GM23338 (cell line): Measurements from ENCODE around the gene AMOTL1. TPM values are rescaled to one million over a fixed set of nuclear protein-coding genes. Genes with fewer than 3 reads are reported as not detected.

Source experiments
- ATAC-seq: fragments of 200-7000 bp; cut with Tn5 transposase; 3 replicates; pipeline ENCODE4 v1.9.1; 2020
- DNase-seq: peaks from one replicate; pipeline ENCODE4 v3.0.0-alpha.2; 2015; ENCODE audit warnings: low spot score
- H2AFZ ChIP-seq: fragments of 200-600 bp; sonication (generic); 2 replicates; pipeline ENCODE4 v1.8.0; 2016; ENCODE audit warnings: antibody characterized with exemption, mild to moderate bottlenecking, moderate library complexity
- H3F3A ChIP-seq: fragments of 200-600 bp; sonication (generic); replicated peaks from 2 replicates; pipeline ENCODE4 v1.8.0; 2017; ENCODE audit warnings: antibody characterized with exemption, mixed run types, low read depth
- H3K27ac ChIP-seq: fragments of 200-600 bp; sonication (generic); 2 replicates; pipeline ENCODE4 v1.6.1; 2016; ENCODE audit warnings: low read depth
- H3K27me3 ChIP-seq: fragments of 200-600 bp; sonication (generic); 2 replicates; pipeline ENCODE4 v1.8.0; 2016; ENCODE audit warnings: mild to moderate bottlenecking, mixed run types, moderate library complexity; ENCODE audit not compliant: insufficient read depth
- H3K36me3 ChIP-seq: fragments of 200-600 bp; sonication (generic); 2 replicates; pipeline ENCODE4 v1.8.0; 2016; ENCODE audit warnings: mild to moderate bottlenecking; ENCODE audit not compliant: insufficient read depth
- H3K4me1 ChIP-seq: fragments of 200-600 bp; sonication (generic); 2 replicates; pipeline ENCODE4 v1.8.0; 2016; ENCODE audit warnings: mild to moderate bottlenecking, moderate library complexity; ENCODE audit not compliant: insufficient read depth
- H3K4me2 ChIP-seq: fragments of 200-600 bp; sonication (generic); 2 replicates; pipeline ENCODE4 v1.7.1; 2017; ENCODE audit warnings: mixed run types
- H3K4me3 ChIP-seq: fragments of 200-600 bp; sonication (generic); 2 replicates; pipeline ENCODE4 v1.6.1; 2016; ENCODE audit warnings: mixed run types
- H3K79me2 ChIP-seq: fragments of 200-600 bp; sonication (generic); replicated peaks from 2 replicates; pipeline ENCODE4 v1.8.0; 2017; ENCODE audit warnings: mild to moderate bottlenecking; ENCODE audit not compliant: insufficient read depth
- H3K9me2 ChIP-seq: fragments of 200-600 bp; sonication (generic); 2 replicates; pipeline ENCODE4 v1.8.0; 2017; ENCODE audit not compliant: insufficient read depth
- H4K20me1 ChIP-seq: fragments of 200-600 bp; sonication (generic); replicated peaks from 2 replicates; pipeline ENCODE4 v1.8.0; 2017; ENCODE audit warnings: mild to moderate bottlenecking; ENCODE audit not compliant: insufficient read depth
- H3K27ac Mint-ChIP-seq: 2 replicates; pipeline ENCODE4 v1.8.0; 2020; ENCODE audit warnings: inconsistent platforms, mild to moderate bottlenecking, moderate library complexity, mixed read lengths
- H3K27me3 Mint-ChIP-seq: 3 replicates; pipeline ENCODE4 v1.8.0; 2022; ENCODE audit warnings: low read depth, mild to moderate bottlenecking, moderate library complexity, mixed read lengths, inconsistent platforms; ENCODE audit not compliant: insufficient read depth, poor library complexity
- H3K36me3 Mint-ChIP-seq: 3 replicates; pipeline ENCODE4 v1.8.0; 2021; ENCODE audit warnings: low read depth, mild to moderate bottlenecking, inconsistent platforms, moderate library complexity, mixed read lengths
- H3K4me1 Mint-ChIP-seq: 3 replicates; pipeline ENCODE4 v1.8.0; 2020; ENCODE audit warnings: mild to moderate bottlenecking, inconsistent platforms, mixed read lengths
- H3K4me3 Mint-ChIP-seq: 3 replicates; pipeline ENCODE4 v1.8.0; 2021; ENCODE audit warnings: moderate library complexity, mild to moderate bottlenecking, inconsistent platforms, mixed read lengths
- H3K9me3 Mint-ChIP-seq: 3 replicates; pipeline ENCODE4 v1.8.0; 2020; ENCODE audit warnings: moderate library complexity, mild to moderate bottlenecking, inconsistent platforms, mixed read lengths
- CREB1 ChIP-seq: fragments of 250-450 bp; sonication (Bioruptor Pico); IDR thresholded peaks from 2 replicates; pipeline ENCODE4 v1.5.0; 2020; ENCODE audit warnings: low read depth, mild to moderate bottlenecking, moderate library complexity
- CTCF ChIP-seq, 2 experiments: fragments of 200-600 bp in 1 of 2; sonication (generic) in 1 of 2; conservative IDR thresholded peaks; 2 replicates each; pipeline versions ENCODE4 v1.5.1 to v1.6.1; 2016 to 2017; ENCODE audit warnings: antibody characterized with exemption in 2 of 2, low read depth in 2 of 2, mild to moderate bottlenecking in 2 of 2, moderate library complexity in 1 of 2
- ETS1 ChIP-seq: IDR thresholded peaks from 2 replicates; pipeline ENCODE4 v1.6.1; 2016; ENCODE audit warnings: antibody characterized with exemption
- EZH2 ChIP-seq: fragments of 200-600 bp; sonication (generic); IDR thresholded peaks from one replicate; pipeline ENCODE4 v1.8.0; 2017; ENCODE audit warnings: antibody characterized with exemption, mild to moderate bottlenecking, low read depth; ENCODE audit not compliant: unreplicated experiment
- EZH2phosphoT487 ChIP-seq: fragments of 200-600 bp; sonication (generic); IDR thresholded peaks from one replicate; pipeline ENCODE4 v1.8.1; 2018; ENCODE audit warnings: antibody characterized with exemption; ENCODE audit not compliant: unreplicated experiment
- JUNB ChIP-seq: IDR thresholded peaks from one replicate; pipeline ENCODE4 v1.6.1; 2016; ENCODE audit warnings: antibody characterized with exemption; ENCODE audit not compliant: unreplicated experiment
- NANOG ChIP-seq: IDR thresholded peaks from 2 replicates; pipeline ENCODE4 v1.6.1; 2016; ENCODE audit warnings: antibody characterized with exemption, borderline replicate concordance
- POLR2AphosphoS5 ChIP-seq: IDR thresholded peaks from 2 replicates; pipeline ENCODE4 v1.6.1; 2016; ENCODE audit warnings: antibody characterized with exemption, low read depth
- REST ChIP-seq: IDR thresholded peaks from one replicate; pipeline ENCODE4 v1.6.1; 2018; ENCODE audit warnings: antibody characterized with exemption; ENCODE audit not compliant: unreplicated experiment
- STAT1 ChIP-seq: IDR thresholded peaks from one replicate; pipeline ENCODE4 v1.6.1; 2016; ENCODE audit warnings: antibody characterized with exemption; ENCODE audit not compliant: unreplicated experiment
- ZNF114 ChIP-seq: fragments of 250-450 bp; sonication (Bioruptor Pico); IDR thresholded peaks from 2 replicates; pipeline ENCODE4 v1.5.0; 2020; ENCODE audit warnings: mild to moderate bottlenecking, moderate library complexity
- ZNF331 ChIP-seq: fragments of 250-450 bp; sonication (Bioruptor Pico); IDR thresholded peaks from 2 replicates; pipeline ENCODE4 v1.5.0; 2020; ENCODE audit warnings: low read depth, mild to moderate bottlenecking, moderate library complexity
- ZNF462 ChIP-seq: fragments of 250-450 bp; sonication (Bioruptor Pico); IDR thresholded peaks from 2 replicates; pipeline ENCODE4 v1.5.0; 2020; ENCODE audit warnings: mild to moderate bottlenecking, moderate library complexity
- polyA plus RNA-seq: library from polyadenylated mRNA; unstranded; fragments of >200 nt; fragmentation: Nextera tagmentation; extraction: Ambion mirVana; gene quantifications from 2 replicates; pipeline ENCODE4 v1.2.1, GENCODE V29; 2016
- total RNA-seq: library from RNA; depleted of rRNA; stranded (reverse); fragments of >200 nt; shearing (Covaris generic); gene quantifications from 2 replicates; pipeline ENCODE4 v1.2.3, GENCODE V29; 2014

The AMOTL1 gene
- total and polyA plus RNA-seq, 2 experiments from 2014 or later = 4.3 to 18.7 TPM

GRCh38 chr11:94794287-94795168 lies 26.4 kb downstream of the AMOTL1 start:
- Histone ChIP-seq H3K36me3 (no peaks in the 10 kb centered on the region), H3K9me2 (no peaks in the 10 kb centered on the region), H3K79me2 (peaks cover 56% of the 10 kb centered on the region), H2AFZ (no peak overlapping the region), H3K4me1 (no peaks in the 10 kb centered on the region; the same call in 1 of the 2 replicates), H4K20me1 (peaks cover 19% of the 10 kb centered on the region), H3K4me3 (no peak overlapping the region), H3K27ac (no peak overlapping the region), H3F3A (no peaks in the 10 kb centered on the region), H3K4me2 (no peak overlapping the region), H3K27me3 (no peaks in the 10 kb centered on the region)
- H3K27me3 Mint-ChIP-seq = no peaks in the 10 kb centered on the region
- H3K9me3 Mint-ChIP-seq = no peaks in the 10 kb centered on the region
- no peak for ATAC-seq
- no peak overlapping the region for H3K4me3 Mint-ChIP-seq
- peaks cover 9% of the 10 kb centered on the region for H3K36me3 Mint-ChIP-seq
- peaks cover 24% of the 10 kb centered on the region for H3K4me1 Mint-ChIP-seq
- no peak for DNase-seq
- TF ChIP-seq ZNF462 (CRISPR knock-in tag) = no peak
- TF ChIP-seq ETS1 = no peak
- no peak for TF ChIP-seq EZH2phosphoT487
- TF ChIP-seq REST = no peak
- no peak for TF ChIP-seq ZNF114 (CRISPR knock-in tag)
- no peak for TF ChIP-seq NANOG
- TF ChIP-seq EZH2 = no peak
- no peak for TF ChIP-seq JUNB
- no peak for TF ChIP-seq CREB1 (CRISPR knock-in tag)
- TF ChIP-seq CTCF (conservative IDR thresholded peaks at IDR 0.05; ENCODE audit: low read depth in 2 of 2) = no peak
- no peak for TF ChIP-seq STAT1
- no peak for TF ChIP-seq POLR2AphosphoS5
- no peak for TF ChIP-seq ZNF331 (CRISPR knock-in tag)
- H3K27ac Mint-ChIP-seq = no peak overlapping the region
